Right lobe of liver (tissue), 4 donors: ENCODE data around the gene IL15.

ENCODE experiments used
- CTCF ChIP-seq, 4 donors: fragments of 200-600 bp in 3 of 4; fragments of 450-650 bp in 1 of 4; IDR thresholded peaks; one replicate each; pipeline versions ENCODE4 v1.5.1 to v1.8.0; 2016 to 2022; ENCODE audit warnings: antibody characterized with exemption in 4 of 4, mild to moderate bottlenecking in 2 of 4
- POLR2A ChIP-seq: fragments of 450-650 bp; IDR thresholded peaks from one replicate; pipeline ENCODE4 v1.6.1; 2017; ENCODE audit warnings: antibody characterized with exemption, mild to moderate bottlenecking
- donor health status: DM: no; HTN: no; CAD: no.
- donor health status: DM: no; HTN: no; CAD: no.
- donor health status: DM: no; HTN: yes; CAD: no.

GRCh38 chr4:141675384-141675783, 39.0 kb downstream of the IL15 start:
- TF ChIP-seq POLR2A (no peak), CTCF (IDR thresholded peaks at IDR 0.05) (no peak)
